ENCODE results near the gene YIPF6.

GRCh38 chrX:68511255-68511654 lies 12.4 kb downstream of the YIPF6 start:
- TF ChIP-seq, protein P1, sequence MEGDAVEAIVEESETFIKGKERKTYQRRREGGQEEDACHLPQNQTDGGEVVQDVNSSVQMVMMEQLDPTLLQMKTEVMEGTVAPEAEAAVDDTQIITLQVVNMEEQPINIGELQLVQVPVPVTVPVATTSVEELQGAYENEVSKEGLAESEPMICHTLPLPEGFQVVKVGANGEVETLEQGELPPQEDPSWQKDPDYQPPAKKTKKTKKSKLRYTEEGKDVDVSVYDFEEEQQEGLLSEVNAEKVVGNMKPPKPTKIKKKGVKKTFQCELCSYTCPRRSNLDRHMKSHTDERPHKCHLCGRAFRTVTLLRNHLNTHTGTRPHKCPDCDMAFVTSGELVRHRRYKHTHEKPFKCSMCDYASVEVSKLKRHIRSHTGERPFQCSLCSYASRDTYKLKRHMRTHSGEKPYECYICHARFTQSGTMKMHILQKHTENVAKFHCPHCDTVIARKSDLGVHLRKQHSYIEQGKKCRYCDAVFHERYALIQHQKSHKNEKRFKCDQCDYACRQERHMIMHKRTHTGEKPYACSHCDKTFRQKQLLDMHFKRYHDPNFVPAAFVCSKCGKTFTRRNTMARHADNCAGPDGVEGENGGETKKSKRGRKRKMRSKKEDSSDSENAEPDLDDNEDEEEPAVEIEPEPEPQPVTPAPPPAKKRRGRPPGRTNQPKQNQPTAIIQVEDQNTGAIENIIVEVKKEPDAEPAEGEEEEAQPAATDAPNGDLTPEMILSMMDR (IDR thresholded peaks at IDR 0.05), result no peak
- TF ChIP-seq POLR2A (IDR thresholded peaks at IDR 0.05), result no peak
